GM19240 (cell line): Measurements from ENCODE around the gene GTPBP8.

Experiments
- DNase-seq: peaks from one replicate; pipeline ENCODE4 v3.0.0; 2011; ENCODE audit warnings: low spot score; ENCODE audit not compliant: insufficient read length

Gene GTPBP8

DNA sequence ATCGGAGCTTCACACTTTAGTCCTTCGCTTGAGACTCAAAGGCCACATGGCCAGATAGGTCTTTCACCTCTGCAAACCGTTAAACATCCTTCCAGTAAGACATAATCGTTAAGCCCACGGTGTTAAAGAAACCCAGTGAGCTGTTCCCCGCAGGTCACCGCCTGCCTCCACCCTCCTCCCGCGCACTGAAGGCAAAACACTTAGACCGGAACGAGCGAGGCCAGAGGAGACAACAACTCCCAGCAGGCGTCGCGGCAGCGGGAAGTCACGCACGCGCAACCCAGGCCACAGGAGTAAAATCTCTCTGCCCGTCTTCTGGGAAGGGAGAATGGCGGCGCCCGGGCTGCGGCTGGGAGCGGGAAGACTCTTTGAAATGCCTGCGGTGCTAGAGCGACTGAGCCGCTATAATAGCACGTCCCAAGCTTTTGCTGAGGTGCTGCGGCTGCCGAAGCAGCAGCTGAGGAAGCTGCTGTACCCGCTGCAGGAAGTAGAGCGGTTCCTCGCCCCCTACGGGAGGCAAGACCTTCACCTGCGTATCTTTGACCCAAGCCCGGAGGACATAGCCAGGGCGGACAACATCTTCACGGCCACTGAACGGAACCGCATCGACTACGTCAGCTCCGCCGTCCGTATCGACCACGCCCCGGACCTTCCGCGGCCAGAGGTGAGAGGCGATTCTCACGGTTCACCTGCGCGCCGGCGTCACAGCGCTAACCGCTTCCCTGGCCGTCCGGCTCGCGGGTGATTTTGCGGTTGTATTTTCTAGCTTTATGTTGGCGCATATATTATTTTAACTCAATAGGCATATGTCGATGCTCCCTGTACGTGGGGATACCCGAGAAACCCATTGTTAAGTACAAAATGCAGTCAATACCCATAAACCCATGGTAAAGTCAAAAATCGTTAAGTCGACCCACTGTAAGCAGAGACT lies at the start of gene GTPBP8:
TSS of gene GTPBP8 (plus strand) at position 313 of the 931 bp plus-strand sequence. CDS start at position 329, 16 bp downstream.
- peak; percentile 39 for DNase-seq

GRCh38 chr3:112948346-112948838 lies 42.4 kb upstream of the GTPBP8 start:
- no peak for DNase-seq

GRCh38 chr3:112956351-112956750 lies 34.4 kb upstream of the GTPBP8 start:
- no peak for DNase-seq

GRCh38 chr3:112958811-112959560 lies 31.8 kb upstream of the GTPBP8 start:
- no peak for DNase-seq

DNA sequence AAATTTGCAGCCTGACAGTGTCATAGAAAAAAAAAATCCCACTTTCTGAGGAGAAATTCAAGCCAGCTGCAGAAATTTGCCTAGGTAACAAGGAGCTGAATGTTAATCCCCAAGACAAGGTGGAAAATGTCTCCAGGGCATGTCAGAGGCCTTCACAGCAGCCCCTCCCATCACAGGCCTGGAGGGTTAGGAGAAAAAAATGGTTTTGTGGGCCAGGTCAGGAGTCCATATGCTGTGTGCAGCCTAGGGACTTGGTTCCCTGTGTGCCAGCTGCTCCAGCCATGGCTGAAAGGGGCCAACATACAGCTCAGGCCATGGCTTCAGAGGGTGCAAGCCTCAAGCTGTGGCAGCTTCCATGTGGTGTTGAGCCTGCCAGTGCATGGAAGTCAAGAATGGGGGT lies 27.1 kb upstream of the GTPBP8 start:
- DNase-seq: no peak

GRCh38 chr3:112965656-112966055 lies 25.1 kb upstream of the GTPBP8 start:
- no peak for DNase-seq

GRCh38 chr3:112966633-112967032 lies 24.2 kb upstream of the GTPBP8 start:
- no peak for DNase-seq

DNA sequence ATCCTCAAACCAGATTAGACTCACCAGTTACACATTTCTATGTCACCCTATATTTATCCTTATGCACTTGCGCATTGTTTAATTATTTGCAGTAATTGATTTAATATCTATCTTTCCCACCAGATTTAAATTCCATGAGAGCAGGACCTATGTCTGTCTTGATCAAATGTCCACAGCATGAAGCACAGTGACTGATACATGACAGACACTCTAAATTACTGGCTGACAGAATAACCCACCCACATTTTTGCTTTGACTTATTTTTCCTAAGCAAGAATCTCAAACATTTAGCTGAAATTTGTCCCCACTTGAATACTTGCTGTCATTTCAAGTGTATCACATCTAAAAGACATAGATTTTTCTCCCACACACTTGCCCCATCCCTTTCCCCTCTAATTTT lies 23.4 kb upstream of the GTPBP8 start:
- no peak for DNase-seq

DNA sequence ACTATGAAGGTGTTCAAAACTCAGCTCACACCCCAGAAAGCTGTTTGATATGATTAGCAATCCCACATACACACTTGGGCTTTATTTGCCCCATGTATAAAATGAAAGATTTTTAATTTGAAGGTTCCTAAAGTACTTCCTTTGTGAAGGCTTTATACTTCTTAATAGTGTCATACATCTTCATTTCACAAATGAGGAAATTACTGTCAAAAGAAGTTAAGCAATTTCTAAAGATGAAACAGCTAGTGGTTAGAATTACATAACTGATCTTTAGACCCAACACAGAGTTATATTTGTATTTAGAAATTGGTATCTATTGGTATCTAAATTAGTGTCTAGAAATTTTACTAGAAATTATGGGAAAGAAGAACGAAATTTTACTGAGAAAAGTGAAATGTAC lies 23.0 kb upstream of the GTPBP8 start:
- no peak for DNase-seq

DNA sequence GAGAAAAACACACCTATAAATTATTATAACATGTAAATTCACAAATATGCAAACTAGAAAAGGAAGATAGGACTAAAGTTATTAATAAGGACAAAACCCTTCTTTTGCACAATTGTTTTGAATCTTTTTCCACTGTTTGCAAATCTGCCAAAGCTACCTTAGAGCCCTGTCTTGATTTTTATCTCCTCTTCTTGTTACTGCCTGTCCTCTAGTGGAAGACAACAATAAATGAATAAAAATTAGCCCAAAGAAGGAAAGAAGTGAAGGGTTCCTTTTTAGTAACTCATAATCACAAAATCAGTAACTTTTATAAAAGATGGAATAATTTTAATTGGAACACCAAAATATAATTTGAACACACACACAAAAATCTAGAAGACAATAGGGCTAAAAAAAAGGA lies 18.6 kb upstream of the GTPBP8 start:
- no peak for DNase-seq

- no peak for DNase-seq
These were observed 17.2 kb upstream of the GTPBP8 start for GRCh38 chr3:112973325-112974177.

GRCh38 chr3:112974178-112974517 lies 16.6 kb upstream of the GTPBP8 start:
- no peak for DNase-seq

- no peak for DNase-seq
These were observed 15.9 kb upstream of the GTPBP8 start, which contains the start of gene CD200R1 for GRCh38 chr3:112974894-112975293. TSS of gene CD200R1 (minus strand) at chr3:112975103. CDS start at chr3:112974857, 246 bp downstream.

GRCh38 chr3:112976001-112976400 lies 14.8 kb upstream of the GTPBP8 start:
- DNase-seq: no peak

- no peak for DNase-seq
These were observed 13.8 kb upstream of the GTPBP8 start for GRCh38 chr3:112976953-112977352.

DNA sequence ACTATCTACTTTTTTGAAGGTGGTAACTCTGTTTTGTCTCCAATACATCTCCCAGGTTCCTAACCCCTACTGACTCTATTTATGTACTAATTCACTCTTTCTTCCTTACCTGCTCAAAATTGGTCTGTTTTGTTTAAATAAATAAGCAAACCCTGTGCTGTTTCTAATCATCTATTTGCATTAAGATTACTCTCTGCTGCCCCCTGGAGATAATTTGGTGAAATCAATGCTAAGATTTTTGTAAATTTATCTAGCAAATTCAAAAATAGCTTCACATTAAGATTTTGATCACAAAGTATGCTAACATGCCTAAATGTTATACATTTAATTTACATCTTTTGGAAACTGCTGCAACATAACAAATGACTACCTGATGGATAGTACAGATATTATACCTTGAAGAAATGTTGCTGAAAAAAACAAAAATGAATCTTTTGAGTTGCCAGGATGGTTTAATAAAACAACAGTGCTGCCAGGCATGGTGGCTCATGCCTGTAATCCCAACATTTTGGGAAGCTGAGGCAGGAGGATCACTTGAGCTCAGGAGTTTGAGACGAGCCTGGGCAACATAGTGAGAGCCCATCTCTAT lies 11.4 kb upstream of the GTPBP8 start:
- no peak for DNase-seq

DNA sequence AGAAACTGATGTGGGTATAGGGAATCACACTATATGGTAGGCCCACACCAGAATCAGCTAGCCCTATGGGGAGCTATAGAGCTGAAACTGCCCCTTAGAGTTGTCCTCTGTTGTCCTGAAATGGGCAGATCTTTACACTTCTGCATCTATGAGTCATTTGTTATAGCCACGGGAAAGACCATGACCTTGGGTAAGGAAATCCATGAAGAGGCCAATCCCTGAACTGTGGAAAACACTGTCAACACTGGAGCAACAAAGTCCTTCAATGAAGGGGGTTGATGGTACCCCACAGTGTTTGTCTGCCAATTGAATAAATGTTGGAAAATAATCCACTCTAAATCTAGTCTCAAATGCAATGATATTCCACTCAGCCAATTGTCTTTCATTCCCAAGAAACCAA lies 10.7 kb upstream of the GTPBP8 start:
- no peak for DNase-seq

DNA sequence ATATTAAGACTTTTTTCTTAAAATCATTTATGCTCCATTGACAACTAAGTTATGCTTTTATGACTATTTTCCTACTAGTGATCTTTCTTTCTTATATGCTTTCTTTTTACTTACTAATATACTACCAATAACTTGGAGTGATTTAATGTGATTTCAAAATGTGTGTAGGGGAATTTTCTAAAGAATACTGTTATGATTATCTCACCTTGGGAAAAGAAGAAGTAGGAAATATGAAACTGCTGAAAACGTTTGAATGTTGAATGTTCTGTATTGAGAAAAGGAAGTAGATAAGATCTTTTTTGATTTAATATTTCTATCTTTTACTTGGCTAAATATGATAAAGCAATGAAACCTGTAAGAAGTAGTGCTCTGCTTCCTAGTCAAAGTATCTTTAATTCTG lies 8.1 kb upstream of the GTPBP8 start:
- DNase-seq: no peak

DNA sequence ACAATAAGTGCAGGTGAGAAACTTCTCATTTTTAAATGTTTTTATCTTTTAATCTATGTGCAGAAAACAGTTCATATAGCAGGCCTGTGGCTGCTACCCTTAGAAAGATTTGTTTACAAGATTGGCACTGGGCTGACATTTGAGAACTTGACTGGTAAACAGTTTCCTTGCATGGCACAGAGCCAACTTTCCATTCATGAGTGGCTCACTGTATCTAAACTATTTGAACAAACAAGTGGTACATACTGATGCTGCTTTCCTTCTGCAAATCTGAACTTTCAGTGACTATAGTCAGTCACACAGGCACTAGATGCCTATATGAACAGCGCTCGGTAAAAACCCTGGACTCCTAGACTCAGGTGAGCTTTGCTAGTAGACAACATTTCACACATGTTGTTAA lies 6.3 kb upstream of the GTPBP8 start:
- no peak for DNase-seq

- DNase-seq: no peak
These were observed 3.0 kb upstream of the GTPBP8 start for GRCh38 chr3:112987710-112988334.

DNA sequence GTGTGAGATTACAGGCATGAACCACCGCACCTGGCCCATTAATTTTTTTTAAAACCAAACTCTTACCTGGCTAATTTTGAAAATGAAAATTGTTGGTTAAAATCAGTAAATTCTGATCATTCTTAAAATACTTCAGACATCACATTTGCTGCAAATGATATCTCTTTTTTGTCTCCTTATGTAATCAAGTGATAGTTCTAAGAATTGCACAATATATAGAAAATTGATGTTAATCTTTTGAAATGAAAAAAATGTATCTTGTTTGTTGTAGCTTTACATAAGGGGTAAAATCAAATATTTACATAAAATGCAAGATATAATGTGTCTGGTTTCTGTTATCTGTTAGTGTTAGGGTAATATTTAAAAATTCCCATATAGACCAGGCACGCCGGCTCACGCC lies 5.0 kb downstream of the GTPBP8 start:
- no peak for DNase-seq
